Fibroblast of lung (primary cell): ENCODE measurements around the gene LRRC9. TPM values are rescaled to one million over a fixed set of nuclear protein-coding genes. Genes with fewer than 3 reads are reported as not detected.

ENCODE experiments used
- DNase-seq, 2 donors: peaks; one replicate each; pipeline versions ENCODE4 v3.0.0 to v3.0.0-alpha.2; 2010; ENCODE audit warnings: low read depth in 2 of 2
- H2AFZ ChIP-seq: 2 replicates; pipeline ENCODE4 v1.5.1; 2012; ENCODE audit warnings: low read length, control low read depth, inconsistent platforms
- H3K27ac ChIP-seq: 2 replicates; pipeline ENCODE4 v1.5.1; 2011; ENCODE audit warnings: low read length, control low read depth; ENCODE audit not compliant: insufficient read depth
- H3K27me3 ChIP-seq: 2 replicates; pipeline ENCODE4 v1.5.1; 2011; ENCODE audit warnings: mild to moderate bottlenecking, low read length; ENCODE audit not compliant: control insufficient read depth, insufficient read depth
- H3K36me3 ChIP-seq: 2 replicates; pipeline ENCODE4 v1.5.1; 2011; ENCODE audit warnings: low read length; ENCODE audit not compliant: control insufficient read depth, insufficient read depth
- H3K4me1 ChIP-seq: 2 replicates; pipeline ENCODE4 v1.5.1; 2011; ENCODE audit warnings: low read length; ENCODE audit not compliant: control insufficient read depth, insufficient read depth; ENCODE audit errors: extremely low read depth
- H3K4me2 ChIP-seq: 2 replicates; pipeline ENCODE4 v1.5.1; 2011; ENCODE audit warnings: low read length, control low read depth; ENCODE audit not compliant: insufficient read depth; ENCODE audit errors: extremely low read depth
- H3K4me3 ChIP-seq, 4 experiments: fragments of 200-600 bp in 1 of 4; sonication (generic) in 1 of 4; replicated peaks in 1 of 4; 2 replicates each; pipeline ENCODE4 v1.5.1; 2011 to 2016; ENCODE audit warnings: low read length in 4 of 4, low read depth in 3 of 4, mild to moderate bottlenecking in 3 of 4, control low read depth in 2 of 4, inconsistent platforms in 1 of 4, mixed read lengths in 1 of 4; ENCODE audit not compliant: insufficient read depth in 1 of 4; ENCODE audit errors: control extremely low read depth in 1 of 4
- H3K79me2 ChIP-seq: 2 replicates; pipeline ENCODE4 v1.5.1; 2012; ENCODE audit warnings: mild to moderate bottlenecking, low read length, inconsistent platforms; ENCODE audit not compliant: control insufficient read depth, insufficient read depth
- H3K9ac ChIP-seq: 2 replicates; pipeline ENCODE4 v1.5.1; 2011; ENCODE audit warnings: mild to moderate bottlenecking, low read length, control low read depth; ENCODE audit not compliant: insufficient read depth
- H3K9me3 ChIP-seq: 2 replicates; pipeline ENCODE4 v1.5.1; 2012; ENCODE audit warnings: low read depth, low read length; ENCODE audit not compliant: control insufficient read depth, insufficient read depth
- H4K20me1 ChIP-seq: 2 replicates; pipeline ENCODE4 v1.5.1; 2011; ENCODE audit warnings: low read length; ENCODE audit not compliant: control insufficient read depth, insufficient read depth; ENCODE audit errors: extremely low read depth
- CTCF ChIP-seq, 2 donors: IDR thresholded peaks in 1 of 2; conservative IDR thresholded peaks in 1 of 2; 1 replicate in 1 of 2; 2 replicates in 1 of 2; pipeline ENCODE4 v1.5.1; 2011 to 2012; ENCODE audit warnings: low read length in 2 of 2, control low read depth in 1 of 2, inconsistent platforms in 1 of 2, low read depth in 1 of 2, mild to moderate bottlenecking in 1 of 2
- EZH2 ChIP-seq: IDR thresholded peaks from 2 replicates; pipeline ENCODE4 v1.5.1; 2012; ENCODE audit warnings: low read length, control low read depth, mild to moderate bottlenecking; ENCODE audit errors: missing control alignments
- polyA plus RNA-seq, 2 donors: library from polyadenylated mRNA; depleted of rRNA in 1 of 2; stranded (reverse) in 1 of 2; unstranded in 1 of 2; fragments of >200 nt; gene quantifications; 2 replicates each; pipeline ENCODE4 v1.2.1, GENCODE V29; 2011 to 2012; ENCODE audit warnings: missing spikeins in 1 of 2
- total RNA-seq: library from RNA; depleted of rRNA; stranded (reverse); fragments of >200 nt; gene quantifications from 2 replicates; pipeline ENCODE4 v1.2.1, GENCODE V29; 2014

LRRC9 gene
- total and polyA plus RNA-seq, 2 donors (not counting 1 experiment from before 2014, with no cell fraction given): not detected

DNA sequence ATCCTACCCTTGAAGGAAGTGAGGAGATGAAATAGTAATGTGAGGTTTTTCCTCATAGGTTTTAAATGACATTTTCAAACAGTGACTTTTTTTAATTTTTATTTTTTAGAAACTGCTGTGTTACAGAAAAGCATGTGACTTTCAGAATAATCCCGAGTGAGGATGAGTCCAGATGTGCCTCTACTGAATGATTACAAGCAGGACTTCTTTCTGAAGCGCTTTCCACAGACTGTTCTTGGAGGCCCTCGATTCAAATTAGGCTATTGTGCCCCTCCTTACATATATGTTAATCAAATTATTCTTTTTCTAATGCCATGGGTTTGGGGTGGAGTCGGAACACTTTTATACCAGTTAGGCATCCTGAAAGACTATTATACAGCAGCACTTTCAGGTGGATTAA lies 187.5 kb downstream of the LRRC9 start:
- H3K79me2 ChIP-seq: peaks cover 82% of the 10 kb centered on the region
- H3K9me3 ChIP-seq: no peaks in the 10 kb centered on the region
- H2AFZ ChIP-seq: no peak overlapping the region
- H3K4me3 ChIP-seq: no peak overlapping the region
- H4K20me1 ChIP-seq: no peaks in the 10 kb centered on the region
- TF ChIP-seq CTCF (conservative IDR thresholded peaks at IDR 0.05 in 1 of 2, IDR thresholded peaks at IDR 0.05 in 1 of 2; ENCODE audit: low read depth in 1 of 2, low read length in 2 of 2) (no peak), EZH2 (no peak)
- no peaks in the 10 kb centered on the region for H3K36me3 ChIP-seq
- H3K27me3 ChIP-seq: no peaks in the 10 kb centered on the region
- no peak overlapping the region for H3K9ac ChIP-seq
- H3K4me2 ChIP-seq: no peak overlapping the region
- DNase-seq: no peak
- H3K4me1 ChIP-seq: peaks cover 3% of the 10 kb centered on the region
- H3K27ac ChIP-seq: no peak overlapping the region

GRCh38 chr14:60111732-60112131 lies 191.8 kb downstream of the LRRC9 start:
- no peak for DNase-seq
- no peaks in the 10 kb centered on the region for H4K20me1 ChIP-seq
- peaks cover 61% of the 10 kb centered on the region for H3K79me2 ChIP-seq

More at GRCh38 chr14:60111732-60112131, 191.8 kb downstream of the LRRC9 start:
- H3K4me3 ChIP-seq: no peak overlapping the region
- no peak overlapping the region for H3K4me2 ChIP-seq
- no peak overlapping the region for H2AFZ ChIP-seq
- no peak for TF ChIP-seq CTCF (conservative IDR thresholded peaks at IDR 0.05 in 1 of 2, IDR thresholded peaks at IDR 0.05 in 1 of 2; ENCODE audit: low read depth in 1 of 2, low read length in 2 of 2)
- no peak for TF ChIP-seq EZH2
- no peaks in the 10 kb centered on the region for H3K9me3 ChIP-seq
- H3K27me3 ChIP-seq: no peaks in the 10 kb centered on the region
- no peak overlapping the region for H3K9ac ChIP-seq
- no peak overlapping the region for H3K27ac ChIP-seq
- H3K36me3 ChIP-seq: peaks cover 1% of the 10 kb centered on the region
- no peaks in the 10 kb centered on the region for H3K4me1 ChIP-seq

Other genes with a start within 250 kb of the LRRC9 start
- gene RTN1, start 49.4 kb upstream of the LRRC9 start, total RNA-seq: under 0.01 and 0.17 TPM in 2 replicates
- gene RTN1, start 49.4 kb upstream of the LRRC9 start, polyA plus RNA-seq: 0.35 and 0.92 TPM in 2 replicates
- gene PCNX4, start 171.8 kb downstream of the LRRC9 start, total RNA-seq: 69.9 and 95.0 TPM in 2 replicates
- gene PCNX4, start 171.8 kb downstream of the LRRC9 start, polyA plus RNA-seq: 52.1 and 57.8 TPM in 2 replicates
- gene DHRS7, start 245.3 kb downstream of the LRRC9 start, total RNA-seq: 152 and 170 TPM in 2 replicates
- gene DHRS7, start 245.3 kb downstream of the LRRC9 start, polyA plus RNA-seq: 61.0 and 71.8 TPM in 2 replicates